T-cell (primary cell): ENCODE measurements around the gene PRG3. TPM values are rescaled to one million over a fixed set of nuclear protein-coding genes. Genes with fewer than 3 reads are reported as not detected.

Source experiments
- ATAC-seq, 4 experiments: fragments of 200-7000 bp in 3 of 4; fragments of 150-1000 bp in 1 of 4; cut with Tn5 transposase; replicated peaks in 1 of 4; 1 replicate in 3 of 4; 2 replicates in 1 of 4; pipeline ENCODE4 v1.10.0; 2021; ENCODE audit warnings: moderate library complexity in 3 of 4, mild to moderate bottlenecking in 2 of 4, moderate number of reproducible peaks in 1 of 4
- CTCF ChIA-PET, 2 donors: fragments of 300-600 bp; sonication (Branson Sonifier 250); formaldehyde crosslinking; loops; one replicate each; lab custom pipeline; 2022; ENCODE audit warnings: antibody characterized with exemption in 2 of 2; lab: Charles Lee
- POLR2A ChIA-PET, 2 donors: fragments of 300-600 bp; sonication (Branson Sonifier 250); formaldehyde crosslinking; loops; one replicate each; lab custom pipeline; 2022; ENCODE audit warnings: antibody characterized with exemption in 2 of 2; lab: Charles Lee
- DNase-seq, 35 experiments: peaks; one replicate each; pipeline versions ENCODE4 v3.0.0 to v3.0.0-alpha.2; 2013 to 2023
- H3K27ac ChIP-seq: one replicate; pipeline ENCODE4 v1.5.1; 2013; ENCODE audit warnings: low read length
- H3K27me3 ChIP-seq, 2 experiments: replicated peaks in 1 of 2; 1 replicate in 1 of 2; 2 replicates in 1 of 2; pipeline versions ENCODE4 v1.6.1 to v1.7.0; 2013; ENCODE audit warnings: low read length in 1 of 2, mixed read lengths in 1 of 2; ENCODE audit not compliant: control insufficient read depth in 2 of 2, insufficient read depth in 2 of 2; ENCODE audit errors: extremely low read depth in 1 of 2
- H3K36me3 ChIP-seq, 2 donors: 1 replicate in 1 of 2; 2 replicates in 1 of 2; pipeline versions ENCODE4 v1.6.1 to v1.7.0; 2013; ENCODE audit warnings: low read length in 1 of 2; ENCODE audit not compliant: control insufficient read depth in 2 of 2, insufficient read depth in 1 of 2; ENCODE audit errors: extremely low read depth in 1 of 2
- H3K4me1 ChIP-seq, 2 experiments: 1 replicate in 1 of 2; 2 replicates in 1 of 2; pipeline versions ENCODE4 v1.6.1 to v1.7.0; 2013; ENCODE audit warnings: low read length in 2 of 2, mixed read lengths in 1 of 2; ENCODE audit not compliant: insufficient read depth in 2 of 2, control insufficient read depth in 1 of 2; ENCODE audit errors: extremely low read depth in 1 of 2
- H3K4me3 ChIP-seq, 2 donors: 1 replicate in 1 of 2; 2 replicates in 1 of 2; pipeline versions ENCODE4 v1.5.1 to v1.7.0; 2013; ENCODE audit warnings: mild to moderate bottlenecking in 2 of 2, low read length in 1 of 2, moderate library complexity in 1 of 2; ENCODE audit not compliant: control insufficient read depth in 1 of 2; ENCODE audit errors: extremely low read depth in 1 of 2
- H3K9me3 ChIP-seq: 2 replicates; pipeline ENCODE4 v1.7.0; 2013
- H3K27ac Mint-ChIP-seq, 2 donors: one replicate each; pipeline ENCODE4 v1.8.0; 2020 to 2021; ENCODE audit warnings: mild to moderate bottlenecking in 2 of 2, mixed read lengths in 2 of 2
- H3K27me3 Mint-ChIP-seq, 2 donors: one replicate each; pipeline ENCODE4 v1.8.0; 2021 to 2022; ENCODE audit warnings: mixed read lengths in 2 of 2
- H3K36me3 Mint-ChIP-seq: one replicate; pipeline ENCODE4 v1.8.0; 2021; ENCODE audit warnings: mixed read lengths
- H3K4me1 Mint-ChIP-seq, 3 donors: one replicate each; pipeline ENCODE4 v1.8.0; 2020 to 2022; ENCODE audit warnings: mixed read lengths in 3 of 3, mild to moderate bottlenecking in 1 of 3
- H3K4me3 Mint-ChIP-seq, 3 donors: one replicate each; pipeline ENCODE4 v1.8.0; 2020 to 2022; ENCODE audit warnings: mild to moderate bottlenecking in 3 of 3, mixed read lengths in 3 of 3, moderate library complexity in 3 of 3
- H3K9me3 Mint-ChIP-seq, 3 donors: one replicate each; pipeline ENCODE4 v1.8.0; 2020 to 2022; ENCODE audit warnings: mixed read lengths in 3 of 3
- WGBS: methylation state at CpG from one replicate; pipeline ENCODE4 v1.1.5; 2013; ENCODE audit warnings: missing lambda C conversion rate; ENCODE audit not compliant: insufficient coverage; 5-methylcytosine and 5-hydroxymethylcytosine counted together
- total RNA-seq, 35 experiments: library from RNA in 6 of 35; stranded (reverse) in 6 of 35; fragments of 120-200 nt in 1 of 35; gene quantifications; one replicate each; pipeline versions ENCODE4 v1.2.1 to v1.2.4 and lab custom pipeline; 2013 to 2026

PRG3 gene
- total RNA-seq, 5 donors from 2014 or later (not counting 1 experiment from before 2014, with no cell fraction given): not detected

- no peak overlapping the region for H3K27ac ChIP-seq
- no peaks in the 10 kb centered on the region for H3K36me3 ChIP-seq
- no peaks in the 10 kb centered on the region for H3K36me3 Mint-ChIP-seq
- H3K4me3 ChIP-seq: no peak overlapping the region
- CTCF ChIA-PET: interaction anchor here (0.6 to 1.1 kb wide), 4 partner anchors 130 to 510 kb away, joined by 3 to 5 read pairs (median 4); no protein-coding TSS in a partner anchor
- H3K9me3 ChIP-seq: no peaks in the 10 kb centered on the region
- peaks cover 0 to 19% of the 10 kb centered on the region in 2 experiments for H3K27me3 ChIP-seq
- ATAC-seq (no peak), DNase-seq (no peak)
- POLR2A ChIA-PET: interaction anchor here in 1 of 2 donors (0.5 to 0.6 kb wide), 2 partner anchors 17 to 139 kb away, joined by 3 to 5 read pairs; no protein-coding TSS in a partner anchor
- H3K27me3 Mint-ChIP-seq: peaks cover 8 to 11% of the 10 kb centered on the region in 2 donors
- H3K9me3 Mint-ChIP-seq: peaks cover 0 to 6% (median 0%) of the 10 kb centered on the region in 3 donors
- peaks cover 0 to 3% (median 3%) of the 10 kb centered on the region in 3 donors for H3K4me1 Mint-ChIP-seq
- no peak overlapping the region for H3K27ac Mint-ChIP-seq
- WGBS: 79% methylated on average over 2 of the region's 4 CpGs
- peaks cover 0 to 5% of the 10 kb centered on the region in 2 experiments for H3K4me1 ChIP-seq
- no peak overlapping the region for H3K4me3 Mint-ChIP-seq
Measured at GRCh38 chr11:57353852-57354251, 27.1 kb downstream of the PRG3 start.

- H3K27me3 ChIP-seq: peaks cover 0 to 19% of the 10 kb centered on the region in 2 experiments
- WGBS: 93% methylated on average over 3 of the region's 4 CpGs
- ATAC-seq (no peak), DNase-seq (no peak)
- no peaks in the 10 kb centered on the region for H3K36me3 ChIP-seq
- no peak overlapping the region for H3K27ac ChIP-seq
- H3K27me3 Mint-ChIP-seq: peaks cover 8 to 11% of the 10 kb centered on the region in 2 donors
- no peaks in the 10 kb centered on the region for H3K9me3 ChIP-seq
- peaks cover 0 to 3% (median 3%) of the 10 kb centered on the region in 3 donors for H3K4me1 Mint-ChIP-seq
- no peak overlapping the region for H3K4me3 ChIP-seq
- CTCF ChIA-PET: interaction anchor here (0.6 to 1.1 kb wide), 5 partner anchors 12 to 510 kb away, joined by 3 to 5 read pairs (median 3); no protein-coding TSS in a partner anchor
- H3K4me3 Mint-ChIP-seq: no peak overlapping the region
- no peaks in the 10 kb centered on the region for H3K36me3 Mint-ChIP-seq
- H3K4me1 ChIP-seq: peaks cover 0 to 5% of the 10 kb centered on the region in 2 experiments
- H3K27ac Mint-ChIP-seq: no peak overlapping the region
- H3K9me3 Mint-ChIP-seq: peaks cover 0 to 6% (median 0%) of the 10 kb centered on the region in 3 donors
- POLR2A ChIA-PET: interaction anchor here in 1 of 2 donors (0.5 to 0.6 kb wide), 2 partner anchors 17 to 139 kb away, joined by 3 to 5 read pairs; no protein-coding TSS in a partner anchor
Measured at GRCh38 chr11:57353446-57353845, 27.5 kb downstream of the PRG3 start.

GRCh38 chr11:57353036-57353435 is 27.9 kb downstream of the PRG3 start:
- H3K27me3 Mint-ChIP-seq: peaks cover 8 to 11% of the 10 kb centered on the region in 2 donors
- Histone ChIP-seq H3K27me3 (peaks cover 0 to 19% of the 10 kb centered on the region in 2 experiments), H3K4me3 (no peak overlapping the region), H3K9me3 (no peaks in the 10 kb centered on the region), H3K4me1 (peaks cover 0 to 5% of the 10 kb centered on the region in 2 experiments), H3K36me3 (no peaks in the 10 kb centered on the region), H3K27ac (no peak overlapping the region)
- no peak overlapping the region for H3K4me3 Mint-ChIP-seq
- H3K27ac Mint-ChIP-seq: no peak overlapping the region
- ATAC-seq (no peak), DNase-seq (no peak)
- no CpG with 5 or more reads among the region's 5 CpGs for WGBS
- H3K4me1 Mint-ChIP-seq: peaks cover 0 to 3% (median 3%) of the 10 kb centered on the region in 3 donors
- POLR2A ChIA-PET: no interaction called here
- H3K9me3 Mint-ChIP-seq: peaks cover 0 to 6% (median 0%) of the 10 kb centered on the region in 3 donors
- H3K36me3 Mint-ChIP-seq: no peaks in the 10 kb centered on the region
- CTCF ChIA-PET: interaction anchor here in 1 of 2 donors (0.6 to 1.1 kb wide), 3 partner anchors 12 to 140 kb away, joined by 3 read pairs; no protein-coding TSS in a partner anchor

GRCh38 chr11:57349491-57350274 is 31.3 kb downstream of the PRG3 start:
- H3K9me3 ChIP-seq: no peaks in the 10 kb centered on the region
- H3K4me3 ChIP-seq: no peak overlapping the region
- peaks cover 0 to 11% of the 10 kb centered on the region in 2 experiments for H3K4me1 ChIP-seq
- Mint-ChIP-seq H3K4me1 (peaks cover 0 to 5% (median 5%) of the 10 kb centered on the region in 3 donors), H3K9me3 (peaks cover 0 to 6% (median 0%) of the 10 kb centered on the region in 3 donors), H3K27me3 (peaks cover 6 to 9% of the 10 kb centered on the region in 2 donors), H3K4me3 (no peak overlapping the region), H3K36me3 (no peaks in the 10 kb centered on the region), H3K27ac (no peak overlapping the region)
- ChIA-PET CTCF (interaction anchor here (0.6 to 1.3 kb wide), 7 partner anchors 13 to 1220 kb away, joined by 3 to 4 read pairs (median 4); no protein-coding TSS in a partner anchor), POLR2A (no interaction called here)
- ATAC-seq: peak in 3 of 4 experiments; percentile 44 to 64 (median 56)
- WGBS: 29% methylated on average over 26 of the region's 31 CpGs
- no peak overlapping the region for H3K27ac ChIP-seq
- DNase-seq: peak in 31 of 35 experiments; percentile 11 to 75 (median 46)
- peaks cover 0 to 18% of the 10 kb centered on the region in 2 experiments for H3K27me3 ChIP-seq
- no peaks in the 10 kb centered on the region for H3K36me3 ChIP-seq

GRCh38 chr11:57348636-57349313 is 32.2 kb downstream of the PRG3 start:
- ChIA-PET POLR2A (no interaction called here), CTCF (interaction anchor here (0.7 to 0.8 kb wide), 4 partner anchors 14 to 492 kb away, joined by 3 to 14 read pairs (median 6); no protein-coding TSS in a partner anchor)
- H3K9me3 ChIP-seq: no peaks in the 10 kb centered on the region
- Mint-ChIP-seq H3K27ac (no peak overlapping the region), H3K9me3 (peaks cover 0 to 6% (median 0%) of the 10 kb centered on the region in 3 donors), H3K4me1 (peaks cover 0 to 5% (median 5%) of the 10 kb centered on the region in 3 donors), H3K4me3 (no peak overlapping the region), H3K36me3 (no peaks in the 10 kb centered on the region), H3K27me3 (peaks cover 2 to 5% of the 10 kb centered on the region in 2 donors)
- H3K4me3 ChIP-seq: no peak overlapping the region
- H3K27me3 ChIP-seq: peaks cover 0 to 14% of the 10 kb centered on the region in 2 experiments
- ATAC-seq (no peak), DNase-seq (no peak)
- no peak overlapping the region for H3K27ac ChIP-seq
- no peaks in the 10 kb centered on the region for H3K36me3 ChIP-seq
- WGBS: 71% methylated on average over 5 of the region's 14 CpGs
- H3K4me1 ChIP-seq: peaks cover 0 to 11% of the 10 kb centered on the region in 2 experiments
